Islet precursor cell (in vitro differentiated cells): ENCODE data around the gene RCBTB1.

Experiments used
- DNase-seq: peaks from one replicate; pipeline ENCODE4 v3.0.0-alpha.2; 2018

Gene RCBTB1

DNA sequence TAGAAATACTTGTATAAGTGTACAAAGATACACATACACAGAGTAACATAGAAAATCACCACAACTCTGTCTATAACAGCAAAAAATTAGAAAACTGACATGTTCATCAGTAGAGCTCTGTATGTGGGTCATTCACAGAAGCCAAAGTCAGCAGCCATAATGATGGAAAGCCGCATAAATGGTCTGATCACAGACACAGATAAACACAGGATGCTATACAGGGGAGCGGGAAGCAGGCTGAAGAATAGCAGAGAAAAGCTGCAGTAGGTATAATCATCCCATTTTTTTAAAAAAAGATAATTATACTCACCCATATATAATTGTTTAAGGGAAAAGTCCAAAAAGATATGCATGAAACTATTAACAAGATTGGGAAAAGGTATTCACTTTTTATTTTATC lies 31.5 kb downstream of the RCBTB1 start:
- no peak for DNase-seq

GRCh38 chr13:49550942-49551644 lies 34.3 kb downstream of the RCBTB1 start:
- no peak for DNase-seq

DNA sequence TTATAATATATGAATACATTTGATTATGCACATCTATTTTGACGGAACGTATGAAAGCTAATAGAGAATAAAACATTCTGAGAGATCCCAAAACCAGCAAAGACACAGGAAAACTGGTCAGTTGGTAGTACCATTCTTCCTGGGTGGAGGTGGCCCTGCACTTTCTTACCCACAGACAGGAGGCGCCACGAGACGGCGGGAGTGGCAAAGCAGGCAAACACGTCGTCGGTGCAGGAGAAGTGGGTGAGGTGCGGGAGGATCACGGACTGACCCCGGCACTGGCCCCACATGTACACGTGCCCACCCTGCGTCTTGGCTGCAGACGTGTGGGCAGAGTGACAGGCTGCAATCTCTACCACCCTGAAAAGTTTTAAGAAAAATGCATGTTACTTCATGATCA lies 36.1 kb downstream of the RCBTB1 start:
- no peak for DNase-seq

DNA sequence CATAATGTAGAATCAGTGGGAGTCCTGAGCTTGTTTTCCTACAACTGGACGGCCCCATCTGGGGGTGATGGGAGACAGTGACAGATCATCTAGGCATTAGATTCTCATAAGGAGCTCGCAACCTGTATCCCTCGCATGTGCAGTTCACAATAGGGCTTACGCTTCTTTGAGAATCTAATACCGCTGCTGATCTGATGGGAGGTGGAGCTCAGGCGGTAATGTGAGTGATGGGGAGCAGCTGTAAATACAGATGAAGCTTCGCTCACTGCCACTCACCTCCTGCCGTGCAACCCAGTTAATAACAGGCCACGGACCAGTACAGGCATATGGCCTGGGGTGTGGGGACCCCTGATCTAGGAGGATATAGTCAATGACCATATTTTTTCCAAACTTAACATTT lies 38.8 kb downstream of the RCBTB1 start:
- no peak for DNase-seq

GRCh38 chr13:49545661-49546060 lies 39.7 kb downstream of the RCBTB1 start:
- DNase-seq, result peak; percentile 57

- DNase-seq, result no peak
These were observed 41.7 kb downstream of the RCBTB1 start for GRCh38 chr13:49543656-49544055.

- DNase-seq, result peak; percentile 86
These were observed 44.8 kb downstream of the RCBTB1 start for GRCh38 chr13:49540552-49540951.

GRCh38 chr13:49539746-49540145 lies 45.6 kb downstream of the RCBTB1 start:
- no peak for DNase-seq

GRCh38 chr13:49539313-49539712 lies 46.0 kb downstream of the RCBTB1 start:
- peak; percentile 56 for DNase-seq

DNA sequence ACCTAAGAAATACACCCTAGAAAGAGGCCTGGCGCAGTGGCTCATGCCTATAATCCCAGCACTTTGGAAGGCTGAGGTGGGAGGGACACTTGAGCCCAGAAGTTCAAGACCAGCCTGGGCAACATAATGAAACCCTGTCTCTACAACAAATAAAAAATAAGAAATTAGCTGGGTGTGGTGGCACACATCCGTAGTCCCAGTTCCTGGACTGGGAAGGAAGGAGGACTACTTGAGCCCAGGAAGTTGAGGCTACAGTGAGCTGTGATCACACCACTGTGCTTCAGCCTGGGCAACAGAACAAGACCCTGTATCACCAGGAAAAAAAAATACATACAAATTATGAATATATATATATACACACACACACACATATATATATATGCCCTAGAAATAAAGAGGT lies 47.0 kb downstream of the RCBTB1 start:
- DNase-seq, result no peak

- DNase-seq, result no peak
These were observed 49.0 kb downstream of the RCBTB1 start for GRCh38 chr13:49536144-49536873.

DNA sequence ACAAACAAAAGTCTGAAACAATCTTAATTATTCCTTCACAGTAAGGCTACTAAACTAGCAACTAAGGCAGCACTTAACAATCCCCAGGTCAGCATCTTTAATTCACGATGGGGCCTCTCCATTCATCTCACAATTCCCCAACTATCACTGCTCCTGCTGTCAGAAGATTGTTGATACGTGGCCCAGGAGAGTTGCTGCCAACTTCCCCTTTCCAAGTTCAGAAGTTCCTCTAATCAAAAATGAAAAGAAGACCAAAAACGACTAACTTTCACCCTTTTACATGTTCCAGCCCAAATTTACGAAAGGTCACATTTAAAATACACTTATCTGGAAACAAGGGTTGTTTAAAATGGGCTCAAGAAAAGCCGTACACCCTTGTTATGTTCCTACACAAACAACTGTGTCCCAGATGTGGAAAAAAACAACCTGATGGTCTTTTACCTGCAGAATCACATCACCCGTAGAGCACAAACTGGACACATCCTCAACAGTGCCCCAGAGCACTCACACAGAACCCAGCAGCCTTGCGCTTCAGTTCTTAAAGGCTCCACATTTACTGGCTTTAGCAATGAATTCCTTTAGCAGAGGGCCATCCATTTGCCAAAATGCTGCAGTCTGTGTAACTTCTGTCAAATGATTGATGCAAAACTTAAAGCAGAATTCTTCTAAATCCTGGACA lies 51.6 kb downstream of the RCBTB1 start:
- no peak for DNase-seq

DNA sequence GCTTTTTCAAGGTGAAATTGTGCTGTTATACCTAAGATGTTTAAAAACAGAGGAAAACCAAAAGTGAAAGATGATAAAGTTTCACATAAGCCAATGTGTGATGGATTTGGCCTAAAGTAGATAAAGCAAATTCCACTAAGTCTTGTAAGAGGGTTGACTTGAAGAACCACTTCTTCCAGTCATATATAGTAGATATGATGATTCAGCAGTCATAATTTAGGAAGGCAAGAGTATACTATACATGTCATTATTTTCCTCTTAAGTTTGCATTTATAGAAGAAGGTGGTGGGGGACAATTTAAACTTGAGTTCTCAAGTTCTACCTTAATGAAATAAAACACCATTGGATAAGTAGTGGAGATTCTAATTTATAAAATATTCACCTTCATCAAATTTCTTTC lies 52.3 kb downstream of the RCBTB1 start:
- no peak for DNase-seq

DNA sequence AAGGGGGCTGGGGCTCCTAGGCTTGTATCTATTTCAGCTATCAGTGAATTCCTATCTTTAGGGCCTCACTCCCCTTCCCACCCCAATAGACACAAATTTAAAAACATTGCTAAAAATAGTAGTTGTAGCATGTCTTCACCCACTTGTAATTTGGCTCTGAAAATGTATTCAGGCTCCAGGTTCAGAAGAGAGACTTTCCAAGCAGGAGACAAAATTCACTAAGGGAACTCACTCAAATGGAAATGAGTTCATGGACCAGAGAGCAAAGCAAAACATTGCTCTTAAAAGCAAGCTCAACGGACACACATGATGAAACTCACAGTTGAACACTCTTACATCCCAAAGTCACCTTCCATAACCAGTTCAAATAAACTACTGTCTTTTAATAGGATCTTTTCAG lies 52.8 kb downstream of the RCBTB1 start:
- DNase-seq, result no peak

- DNase-seq, result no peak
These were observed 54.9 kb downstream of the RCBTB1 start for GRCh38 chr13:49530457-49530856.

GRCh38 chr13:49528161-49528560 lies 57.2 kb downstream of the RCBTB1 start:
- DNase-seq, result no peak

DNA sequence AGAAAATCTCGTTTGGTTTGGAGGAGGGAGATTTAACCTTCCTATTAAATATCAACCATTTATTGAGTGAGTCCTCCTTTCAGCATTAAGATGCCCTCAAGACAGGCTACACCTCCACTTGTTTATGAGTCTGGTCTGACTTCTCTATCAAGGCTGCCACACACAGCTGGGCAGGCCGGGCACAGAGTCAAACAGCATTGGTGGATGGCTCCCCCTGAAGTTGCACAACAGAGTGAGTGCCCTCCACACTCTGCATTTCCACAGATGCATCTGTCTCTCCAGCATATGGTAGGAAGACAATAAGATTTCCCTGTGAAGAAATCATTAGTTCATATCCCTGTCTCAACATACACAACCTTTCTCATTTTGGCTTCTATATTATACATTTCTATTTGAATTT lies 58.2 kb downstream of the RCBTB1 start:
- no peak for DNase-seq

DNA sequence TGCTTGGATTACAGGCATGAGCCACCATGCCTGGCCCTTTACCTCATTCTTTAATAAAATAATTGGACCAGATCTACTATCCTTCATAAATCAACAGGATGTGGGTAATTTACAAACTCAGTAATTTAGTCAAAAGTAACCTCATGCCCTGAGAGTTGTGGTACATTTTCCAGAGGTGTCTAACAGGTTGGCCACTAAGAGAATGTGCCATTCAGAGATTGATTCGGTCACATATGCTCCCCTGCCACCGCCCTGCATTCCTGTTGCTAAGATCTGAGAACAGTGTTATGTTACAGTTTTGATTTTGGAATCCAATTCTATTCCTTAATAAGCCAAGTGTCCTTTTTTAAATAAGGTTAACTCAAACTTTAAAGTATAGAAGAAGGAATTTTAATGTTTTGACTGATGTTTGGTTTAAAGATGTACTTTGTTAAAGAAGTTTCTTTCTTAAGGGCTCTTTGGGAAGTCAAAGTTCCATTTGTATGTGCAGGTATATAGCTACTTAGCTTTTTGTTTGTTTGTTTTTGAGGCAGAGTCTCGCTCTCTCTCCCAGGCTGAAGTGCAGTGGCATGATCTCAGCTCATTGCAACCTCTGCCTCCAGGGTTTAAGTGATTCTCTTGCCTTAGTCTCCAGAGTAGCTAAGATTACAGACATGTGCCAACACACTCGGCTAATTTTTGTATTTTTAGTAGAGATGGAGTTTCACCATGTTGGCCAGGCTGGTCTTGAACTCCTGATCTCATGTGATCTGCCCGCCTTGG lies 60.4 kb downstream of the RCBTB1 start:
- no peak for DNase-seq

DNA sequence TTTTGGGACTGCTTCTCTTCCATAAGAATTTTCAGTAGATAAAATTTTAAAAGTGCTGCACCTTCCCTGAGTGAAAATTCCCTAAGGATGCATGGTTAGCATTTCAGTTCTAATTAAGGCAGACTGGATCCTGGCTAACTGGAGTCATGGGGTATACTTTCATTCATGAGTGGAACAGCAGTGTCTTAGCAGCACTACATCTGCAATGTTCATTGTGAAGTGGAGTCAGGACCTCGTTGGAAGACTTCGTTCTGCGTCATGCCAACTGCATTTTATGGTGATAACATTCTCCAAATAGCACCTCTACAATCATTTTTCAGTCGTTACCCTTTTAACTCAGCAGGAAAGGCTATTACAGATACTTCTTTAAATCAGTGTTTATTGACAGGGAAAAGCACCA lies 64.1 kb downstream of the RCBTB1 start:
- DNase-seq, result no peak

DNA sequence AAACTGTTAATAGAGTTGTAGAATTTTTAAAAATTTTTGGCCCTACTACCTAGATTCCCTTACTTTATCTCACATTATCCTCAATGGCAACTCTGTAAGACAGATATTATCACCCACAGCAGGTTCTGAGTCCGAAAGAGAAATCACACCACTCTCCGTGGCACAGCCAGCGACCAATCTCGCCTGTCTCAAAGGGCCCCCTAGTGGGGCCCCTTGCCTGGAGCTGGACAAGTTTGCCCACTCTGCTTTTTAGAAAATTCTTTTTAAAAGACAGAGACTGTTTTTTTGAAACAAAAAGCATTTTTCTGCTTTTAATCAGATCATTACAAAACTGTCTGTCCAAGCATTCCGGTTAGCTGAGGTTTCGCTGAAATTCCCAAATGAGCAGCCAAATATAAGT lies 67.9 kb downstream of the RCBTB1 start:
- DNase-seq, result no peak

DNA sequence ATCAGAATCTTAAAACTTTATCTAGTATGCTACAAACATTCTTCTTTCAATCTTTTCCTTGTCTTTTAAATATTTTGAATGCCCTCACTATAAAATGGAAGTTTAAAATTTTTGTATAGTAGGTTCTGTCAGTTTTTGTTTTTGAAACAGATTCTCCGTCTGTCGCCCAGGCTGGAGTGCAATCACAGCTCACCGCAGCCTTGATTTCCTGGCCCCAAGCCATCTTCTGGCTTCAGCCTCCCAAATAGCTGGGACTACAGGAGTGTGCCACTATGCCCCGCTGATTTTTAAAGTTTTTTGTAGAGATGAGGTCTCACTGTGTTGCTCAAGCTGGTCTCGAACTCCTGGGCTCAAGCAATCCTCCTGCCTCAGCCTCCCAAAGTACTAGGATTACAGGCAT lies 68.9 kb downstream of the RCBTB1 start:
- DNase-seq, result no peak

DNA sequence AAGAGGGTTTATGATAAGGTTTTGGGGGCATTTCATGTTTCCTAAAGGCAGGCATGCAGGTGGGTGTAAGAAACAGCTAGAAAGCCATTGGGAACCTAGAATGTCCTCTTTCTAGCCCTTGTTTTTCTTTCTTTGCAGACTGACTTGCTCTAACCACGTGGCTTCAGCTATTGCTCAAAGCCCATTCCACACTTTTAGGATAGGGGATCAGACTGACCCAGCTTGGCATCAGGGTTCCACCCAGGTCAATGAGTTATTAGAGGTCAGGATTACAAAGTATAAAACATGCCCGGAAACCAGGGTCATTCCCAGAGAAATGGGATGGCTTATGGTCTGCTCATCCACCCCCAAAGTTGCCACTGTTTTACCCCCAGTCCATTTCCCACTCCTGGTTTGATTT lies 72.8 kb downstream of the RCBTB1 start:
- DNase-seq, result no peak

- DNase-seq, result no peak
These were observed 81.4 kb downstream of the RCBTB1 start for GRCh38 chr13:49503951-49504350.
